ENCODE measurements around the gene FJX1.

Gene FJX1

DNA sequence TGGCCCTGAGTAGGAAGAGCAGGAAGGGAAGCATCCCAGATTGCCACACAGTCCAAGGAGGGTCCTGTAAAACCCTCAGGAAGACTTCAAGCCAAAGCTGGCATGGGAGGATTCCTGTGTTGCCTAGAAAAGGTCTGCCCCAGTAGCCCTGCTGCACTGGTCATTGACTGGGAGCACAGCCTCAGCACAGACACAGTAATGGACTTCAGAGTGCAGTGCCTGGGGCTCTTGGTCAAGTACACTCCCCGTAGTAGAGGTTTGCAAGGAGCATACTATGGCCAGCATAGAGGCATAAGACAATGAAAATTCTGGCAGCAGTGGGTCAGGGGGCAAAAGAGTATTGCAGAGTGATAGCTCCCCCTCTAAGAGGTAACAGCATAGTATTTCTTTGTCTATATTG is 36.2 kb upstream of the FJX1 start:
- TF ChIP-seq, protein P1, sequence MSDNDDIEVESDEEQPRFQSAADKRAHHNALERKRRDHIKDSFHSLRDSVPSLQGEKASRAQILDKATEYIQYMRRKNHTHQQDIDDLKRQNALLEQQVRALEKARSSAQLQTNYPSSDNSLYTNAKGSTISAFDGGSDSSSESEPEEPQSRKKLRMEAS (IDR thresholded peaks at IDR 0.05) = no peak
- TF ChIP-seq, protein P2, sequence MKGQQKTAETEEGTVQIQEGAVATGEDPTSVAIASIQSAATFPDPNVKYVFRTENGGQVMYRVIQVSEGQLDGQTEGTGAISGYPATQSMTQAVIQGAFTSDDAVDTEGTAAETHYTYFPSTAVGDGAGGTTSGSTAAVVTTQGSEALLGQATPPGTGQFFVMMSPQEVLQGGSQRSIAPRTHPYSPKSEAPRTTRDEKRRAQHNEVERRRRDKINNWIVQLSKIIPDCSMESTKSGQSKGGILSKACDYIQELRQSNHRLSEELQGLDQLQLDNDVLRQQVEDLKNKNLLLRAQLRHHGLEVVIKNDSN (IDR thresholded peaks at IDR 0.05) = no peak
- TF ChIP-seq EP300 (IDR thresholded peaks at IDR 0.05; ENCODE audit: borderline replicate concordance) (no peak), TCF12 (IDR thresholded peaks at IDR 0.05; ENCODE audit: low read depth) (no peak), RAD21 (IDR thresholded peaks at IDR 0.05; ENCODE audit: low read depth) (no peak)

DNA sequence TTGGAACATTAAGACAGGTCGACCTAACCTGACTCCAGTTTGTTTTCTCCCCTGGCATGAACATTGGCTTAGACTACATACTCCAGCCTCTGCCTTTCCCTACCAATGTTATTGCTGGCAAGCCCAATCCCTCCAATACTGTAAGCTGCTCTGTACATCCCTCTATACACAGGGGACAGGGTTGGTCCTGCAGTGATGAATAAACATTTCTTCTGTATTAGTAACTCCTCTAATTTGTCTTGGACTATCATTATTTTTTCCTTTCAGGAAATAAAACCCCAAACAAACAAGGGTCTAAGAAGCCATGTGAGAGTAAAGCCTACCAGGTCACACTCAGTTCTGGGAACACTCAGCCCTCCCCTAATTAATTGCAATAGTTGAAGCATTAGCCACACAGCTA is 35.1 kb upstream of the FJX1 start:
- TF ChIP-seq, protein P2 (IDR thresholded peaks at IDR 0.05) = no peak
- no peak for TF ChIP-seq YY1 (IDR thresholded peaks at IDR 0.05; ENCODE audit: low read depth)
- no peak for TF ChIP-seq TEAD4 (IDR thresholded peaks at IDR 0.05)
- TF ChIP-seq EP300 (IDR thresholded peaks at IDR 0.05; ENCODE audit: borderline replicate concordance) = no peak
- no peak for TF ChIP-seq TAF1 (IDR thresholded peaks at IDR 0.05; ENCODE audit: low read depth)
- no peak for TF ChIP-seq RAD21 (IDR thresholded peaks at IDR 0.05; ENCODE audit: low read depth)
- TF ChIP-seq, protein P1 (IDR thresholded peaks at IDR 0.05) = no peak
- no peak for TF ChIP-seq CEBPB (IDR thresholded peaks at IDR 0.05)
- no peak for TF ChIP-seq ZBTB7A (IDR thresholded peaks at IDR 0.05; ENCODE audit: low read depth)
- no peak for TF ChIP-seq CREB1 (IDR thresholded peaks at IDR 0.05; ENCODE audit: low read depth)
- TF ChIP-seq EGR1 (IDR thresholded peaks at IDR 0.05) = no peak
- TF ChIP-seq FOXM1 (IDR thresholded peaks at IDR 0.05; ENCODE audit: borderline replicate concordance, low read depth) = no peak
- TF ChIP-seq NFIC (IDR thresholded peaks at IDR 0.05) = no peak
- TF ChIP-seq TCF12 (IDR thresholded peaks at IDR 0.05; ENCODE audit: low read depth) = no peak
- TF ChIP-seq, protein P3, sequence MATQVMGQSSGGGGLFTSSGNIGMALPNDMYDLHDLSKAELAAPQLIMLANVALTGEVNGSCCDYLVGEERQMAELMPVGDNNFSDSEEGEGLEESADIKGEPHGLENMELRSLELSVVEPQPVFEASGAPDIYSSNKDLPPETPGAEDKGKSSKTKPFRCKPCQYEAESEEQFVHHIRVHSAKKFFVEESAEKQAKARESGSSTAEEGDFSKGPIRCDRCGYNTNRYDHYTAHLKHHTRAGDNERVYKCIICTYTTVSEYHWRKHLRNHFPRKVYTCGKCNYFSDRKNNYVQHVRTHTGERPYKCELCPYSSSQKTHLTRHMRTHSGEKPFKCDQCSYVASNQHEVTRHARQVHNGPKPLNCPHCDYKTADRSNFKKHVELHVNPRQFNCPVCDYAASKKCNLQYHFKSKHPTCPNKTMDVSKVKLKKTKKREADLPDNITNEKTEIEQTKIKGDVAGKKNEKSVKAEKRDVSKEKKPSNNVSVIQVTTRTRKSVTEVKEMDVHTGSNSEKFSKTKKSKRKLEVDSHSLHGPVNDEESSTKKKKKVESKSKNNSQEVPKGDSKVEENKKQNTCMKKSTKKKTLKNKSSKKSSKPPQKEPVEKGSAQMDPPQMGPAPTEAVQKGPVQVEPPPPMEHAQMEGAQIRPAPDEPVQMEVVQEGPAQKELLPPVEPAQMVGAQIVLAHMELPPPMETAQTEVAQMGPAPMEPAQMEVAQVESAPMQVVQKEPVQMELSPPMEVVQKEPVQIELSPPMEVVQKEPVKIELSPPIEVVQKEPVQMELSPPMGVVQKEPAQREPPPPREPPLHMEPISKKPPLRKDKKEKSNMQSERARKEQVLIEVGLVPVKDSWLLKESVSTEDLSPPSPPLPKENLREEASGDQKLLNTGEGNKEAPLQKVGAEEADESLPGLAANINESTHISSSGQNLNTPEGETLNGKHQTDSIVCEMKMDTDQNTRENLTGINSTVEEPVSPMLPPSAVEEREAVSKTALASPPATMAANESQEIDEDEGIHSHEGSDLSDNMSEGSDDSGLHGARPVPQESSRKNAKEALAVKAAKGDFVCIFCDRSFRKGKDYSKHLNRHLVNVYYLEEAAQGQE (IDR thresholded peaks at IDR 0.05; ENCODE audit: low read depth) = no peak

DNA sequence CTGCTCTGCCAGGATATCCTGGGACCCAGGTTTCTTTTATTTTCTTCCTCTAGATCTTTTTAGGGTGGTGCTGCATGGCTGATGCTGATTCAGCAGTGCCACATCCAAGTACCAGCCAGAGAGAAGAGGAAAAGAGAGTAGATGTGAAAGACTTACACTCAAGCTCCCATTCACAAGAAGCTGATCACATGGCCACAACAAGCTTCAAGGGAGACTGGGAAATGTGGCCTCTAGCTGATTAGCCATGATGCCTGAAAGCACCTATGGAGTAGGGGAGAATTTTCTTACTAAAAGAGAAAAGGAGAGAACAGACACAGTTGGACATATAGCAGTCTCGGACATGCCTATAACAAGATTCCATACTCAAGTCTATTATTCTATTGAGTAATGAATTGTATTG is 34.4 kb upstream of the FJX1 start:
- TF ChIP-seq, protein P1 (IDR thresholded peaks at IDR 0.05) = no peak
- no peak for TF ChIP-seq CEBPB (IDR thresholded peaks at IDR 0.05)
- no peak for TF ChIP-seq FOXM1 (IDR thresholded peaks at IDR 0.05; ENCODE audit: borderline replicate concordance, low read depth)
- TF ChIP-seq YY1 (IDR thresholded peaks at IDR 0.05; ENCODE audit: low read depth) = no peak
- no peak for TF ChIP-seq NFIC (IDR thresholded peaks at IDR 0.05)
- TF ChIP-seq, protein P3 (IDR thresholded peaks at IDR 0.05; ENCODE audit: low read depth) = no peak
- TF ChIP-seq EP300 (IDR thresholded peaks at IDR 0.05; ENCODE audit: borderline replicate concordance) = no peak
- TF ChIP-seq TEAD4 (IDR thresholded peaks at IDR 0.05) = no peak

DNA sequence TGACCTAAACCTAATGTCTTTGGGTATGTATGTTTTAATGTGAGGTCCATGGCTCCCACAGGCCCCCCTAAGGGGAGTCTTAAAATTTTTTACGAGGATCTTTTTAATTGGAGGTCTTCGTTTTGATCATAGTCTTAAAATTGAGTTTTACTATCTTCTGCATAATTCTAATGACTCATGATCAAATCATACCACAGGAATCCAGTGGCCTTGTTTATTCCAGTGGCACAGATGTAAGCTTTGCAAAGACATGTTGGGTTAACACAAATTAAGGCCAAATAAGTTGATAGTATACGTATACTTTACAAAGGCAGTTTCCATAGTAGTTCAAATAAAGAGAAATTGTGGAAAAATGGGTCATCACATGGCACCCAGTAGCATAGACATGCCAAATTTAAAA is 33.9 kb upstream of the FJX1 start:
- TF ChIP-seq CREB1 (IDR thresholded peaks at IDR 0.05; ENCODE audit: low read depth) (no peak), CEBPB (IDR thresholded peaks at IDR 0.05) (no peak), RAD21 (IDR thresholded peaks at IDR 0.05; ENCODE audit: low read depth) (no peak)

DNA sequence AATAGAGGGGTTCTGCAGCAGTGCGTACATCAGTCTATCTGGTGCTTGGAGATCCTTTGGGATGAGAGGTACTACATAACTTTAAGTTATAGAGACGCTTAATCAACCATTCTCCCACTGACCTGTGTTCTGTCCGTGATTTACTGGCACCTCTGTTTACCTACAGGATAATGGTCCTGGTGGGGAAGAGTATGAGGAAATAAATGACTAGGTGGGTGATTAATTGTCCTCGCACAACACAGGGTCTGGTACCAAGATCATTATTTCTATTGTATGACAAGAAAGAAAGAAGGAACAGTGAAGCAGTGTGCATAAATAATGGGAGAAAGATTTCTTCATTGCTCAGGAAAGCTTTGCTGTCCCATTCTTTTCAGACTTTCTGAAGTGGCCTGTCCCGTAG is 32.8 kb upstream of the FJX1 start:
- TF ChIP-seq EGR1 (IDR thresholded peaks at IDR 0.05) (no peak), TAF1 (IDR thresholded peaks at IDR 0.05; ENCODE audit: low read depth) (no peak), YY1 (IDR thresholded peaks at IDR 0.05; ENCODE audit: low read depth) (no peak), CREB1 (IDR thresholded peaks at IDR 0.05; ENCODE audit: low read depth) (no peak), NFIC (IDR thresholded peaks at IDR 0.05) (no peak), RAD21 (IDR thresholded peaks at IDR 0.05; ENCODE audit: low read depth) (no peak)
- TF ChIP-seq, protein P1 (IDR thresholded peaks at IDR 0.05) = no peak
- TF ChIP-seq, protein P3 (IDR thresholded peaks at IDR 0.05; ENCODE audit: low read depth) = no peak
